HG03066 (cell line): Measurements from ENCODE around the gene MNT.
A peak's percentile ranks its signal among the peaks of the same experiment; 100 is the strongest.

ENCODE experiments used
- ATAC-seq: cut with Tn5 transposase; IDR thresholded peaks from one replicate; pipeline ENCODE4 v1.9.1; 2021; ENCODE audit warnings: low read depth; ENCODE audit not compliant: unreplicated experiment

MNT gene

DNA sequence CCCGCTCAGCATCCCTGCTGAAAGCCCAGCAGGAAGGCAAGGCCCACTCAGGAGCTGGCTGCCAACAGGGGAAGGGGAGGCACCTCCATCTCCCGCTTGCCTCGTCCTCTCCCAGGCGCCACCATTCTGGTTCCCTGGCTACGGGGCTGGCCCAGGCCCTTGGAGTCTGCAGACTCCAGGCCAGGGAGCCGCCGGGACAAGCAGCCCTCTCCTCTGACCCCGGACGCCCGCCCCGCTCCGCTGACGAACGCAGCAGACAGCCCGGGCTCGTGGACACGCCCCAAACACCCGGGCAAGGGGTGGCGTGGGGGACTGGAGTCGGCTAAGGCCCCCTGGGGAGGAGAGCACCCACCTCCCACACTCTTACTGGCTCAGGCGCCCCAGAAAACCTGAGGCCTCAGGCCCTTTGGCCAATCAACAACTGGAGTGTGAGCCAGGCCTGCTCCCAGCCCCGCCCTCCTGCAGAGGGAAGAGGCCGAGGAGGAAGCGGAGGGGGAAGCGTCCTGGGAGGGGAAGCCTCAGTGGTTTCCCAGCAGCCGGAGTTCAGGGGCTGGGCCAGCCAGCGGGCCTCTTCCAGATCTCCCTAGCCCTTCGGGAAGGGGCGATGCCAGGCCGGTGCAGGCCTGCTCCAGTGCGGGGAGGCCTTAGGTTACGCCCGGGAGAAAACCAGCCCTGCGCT lies 4.2 kb downstream of the MNT start:
- ATAC-seq = no peak

DNA sequence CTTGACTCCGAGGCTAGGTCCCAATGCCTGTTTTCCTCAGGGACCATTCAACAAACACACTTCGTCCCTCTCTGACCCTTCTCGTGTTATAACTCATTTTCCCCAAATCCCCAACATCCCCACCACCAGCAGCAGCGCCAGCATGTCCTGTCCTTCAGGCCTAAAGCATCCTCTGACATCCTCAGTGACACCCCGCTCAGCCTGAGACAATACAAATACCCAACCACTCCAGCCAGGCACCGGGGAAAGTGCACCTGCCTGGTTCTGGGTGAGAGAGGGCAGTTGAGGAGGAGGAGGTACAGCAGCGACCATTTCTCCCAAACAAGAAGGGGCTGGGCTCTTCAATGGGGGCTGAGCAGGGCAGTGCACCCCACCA lies 4.7 kb downstream of the MNT start:
- no peak for ATAC-seq

- ATAC-seq = no peak
Measured at GRCh38 chr17:2395258-2396181, 5.3 kb downstream of the MNT start.

DNA sequence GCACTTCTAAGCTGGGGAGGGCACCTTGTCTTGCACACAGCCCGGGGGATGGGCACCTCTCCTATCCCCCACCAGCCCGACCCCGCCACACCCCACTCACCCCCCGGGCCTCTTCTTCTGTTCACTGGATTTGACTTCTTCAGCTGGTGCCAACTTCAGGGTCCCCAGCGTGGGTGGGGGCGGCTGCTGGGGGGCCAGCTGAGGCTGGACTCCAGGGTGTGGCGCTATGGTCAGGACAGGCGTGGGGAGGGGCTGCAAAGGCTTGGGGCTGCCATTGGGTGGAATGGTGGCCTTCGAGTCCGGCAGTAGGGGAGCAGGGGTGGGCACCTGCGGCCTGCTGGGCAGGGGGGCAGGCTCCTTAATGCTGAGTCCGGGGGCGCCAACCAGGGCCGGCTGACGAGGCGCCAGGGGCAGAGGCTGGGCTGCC lies 6.1 kb downstream of the MNT start:
- no peak for ATAC-seq

GRCh38 chr17:2393954-2394749 lies 6.7 kb downstream of the MNT start:
- ATAC-seq = no peak

GRCh38 chr17:2393174-2393953 lies 7.5 kb downstream of the MNT start:
- peak; percentile 28 for ATAC-seq

DNA sequence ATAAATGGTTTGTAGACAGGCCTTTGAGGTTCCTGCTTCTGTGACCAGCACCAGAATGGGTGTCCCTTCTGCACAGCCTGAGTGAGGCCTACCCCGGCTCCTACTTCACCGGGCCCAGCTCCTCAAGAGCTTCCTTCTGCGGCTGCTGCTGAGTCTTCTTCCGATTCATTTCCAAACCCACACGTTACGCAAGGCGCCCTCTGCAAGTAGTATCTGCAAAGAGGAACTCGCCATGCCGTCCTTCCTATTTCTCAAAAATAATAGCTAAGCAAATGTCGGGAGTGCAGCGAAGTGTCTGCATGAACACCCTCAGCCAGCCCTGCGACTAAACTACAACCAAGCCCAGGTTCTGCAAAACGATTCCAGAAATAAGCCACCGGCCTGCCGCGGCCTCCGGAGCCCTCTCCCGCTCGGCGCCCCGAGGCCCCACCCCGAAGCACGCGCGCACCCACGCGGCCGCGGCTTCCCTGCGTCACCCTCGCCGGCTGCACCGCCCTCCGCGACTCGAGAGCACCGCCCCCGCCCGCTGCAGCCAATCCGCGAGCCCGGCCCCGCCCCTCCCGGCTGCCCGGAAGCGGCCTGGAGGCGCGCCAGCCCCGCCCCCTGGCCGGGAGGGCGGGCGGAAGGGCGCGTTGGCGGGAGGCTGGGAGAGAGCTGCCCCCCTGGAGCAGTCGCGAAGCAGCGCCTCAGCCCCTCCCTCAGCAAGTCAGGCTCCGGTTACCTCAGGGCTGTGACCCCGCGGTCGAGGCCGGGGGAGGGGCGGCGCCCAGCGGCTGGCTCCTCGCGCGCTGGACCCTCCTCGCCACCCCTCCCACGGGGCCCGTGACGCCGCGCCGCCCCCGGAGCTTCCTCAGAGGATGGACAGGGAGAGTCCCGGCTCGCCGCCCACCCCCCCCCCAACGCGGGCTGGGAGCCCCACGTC lies 8.3 kb downstream of the MNT start:
- ATAC-seq = peak; percentile 44

DNA sequence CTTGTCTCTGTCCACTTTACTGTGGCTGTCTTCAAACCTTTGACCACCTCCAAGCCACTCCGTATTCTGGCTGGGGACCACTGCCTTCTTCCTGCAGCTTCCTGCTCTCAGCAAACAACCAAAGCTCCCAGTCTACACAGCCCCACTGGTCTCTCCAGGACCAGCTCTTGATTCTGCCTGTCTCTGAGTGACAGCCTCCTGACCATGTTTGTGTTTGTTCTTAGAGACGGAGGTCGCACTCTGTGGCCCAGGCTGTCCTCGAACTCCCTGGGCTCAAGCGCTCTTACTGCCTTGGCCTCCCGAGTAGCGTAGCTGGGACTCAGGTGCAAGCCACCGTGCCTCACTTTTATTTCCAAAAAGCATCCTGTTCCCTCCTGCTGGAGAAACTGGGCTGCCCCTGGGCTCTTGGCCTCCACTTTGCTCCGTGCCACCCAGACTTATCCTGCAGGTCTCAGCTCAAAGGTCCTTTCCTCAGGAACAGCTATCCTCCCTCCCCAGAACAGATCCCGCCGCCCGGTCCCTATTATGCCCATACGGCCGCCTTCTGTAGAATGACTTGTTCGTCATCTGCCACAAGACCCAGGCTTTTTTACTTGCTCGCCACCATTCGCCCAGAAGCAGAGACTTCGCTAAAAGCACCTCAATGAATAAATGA lies 9.1 kb downstream of the MNT start:
- ATAC-seq = no peak

- no peak for ATAC-seq
Measured at GRCh38 chr17:2390199-2390836, 10.5 kb downstream of the MNT start.

- no peak for ATAC-seq
Measured at GRCh38 chr17:2388683-2389055, 12.2 kb downstream of the MNT start.

GRCh38 chr17:2388020-2388682 lies 12.7 kb downstream of the MNT start:
- ATAC-seq = no peak

DNA sequence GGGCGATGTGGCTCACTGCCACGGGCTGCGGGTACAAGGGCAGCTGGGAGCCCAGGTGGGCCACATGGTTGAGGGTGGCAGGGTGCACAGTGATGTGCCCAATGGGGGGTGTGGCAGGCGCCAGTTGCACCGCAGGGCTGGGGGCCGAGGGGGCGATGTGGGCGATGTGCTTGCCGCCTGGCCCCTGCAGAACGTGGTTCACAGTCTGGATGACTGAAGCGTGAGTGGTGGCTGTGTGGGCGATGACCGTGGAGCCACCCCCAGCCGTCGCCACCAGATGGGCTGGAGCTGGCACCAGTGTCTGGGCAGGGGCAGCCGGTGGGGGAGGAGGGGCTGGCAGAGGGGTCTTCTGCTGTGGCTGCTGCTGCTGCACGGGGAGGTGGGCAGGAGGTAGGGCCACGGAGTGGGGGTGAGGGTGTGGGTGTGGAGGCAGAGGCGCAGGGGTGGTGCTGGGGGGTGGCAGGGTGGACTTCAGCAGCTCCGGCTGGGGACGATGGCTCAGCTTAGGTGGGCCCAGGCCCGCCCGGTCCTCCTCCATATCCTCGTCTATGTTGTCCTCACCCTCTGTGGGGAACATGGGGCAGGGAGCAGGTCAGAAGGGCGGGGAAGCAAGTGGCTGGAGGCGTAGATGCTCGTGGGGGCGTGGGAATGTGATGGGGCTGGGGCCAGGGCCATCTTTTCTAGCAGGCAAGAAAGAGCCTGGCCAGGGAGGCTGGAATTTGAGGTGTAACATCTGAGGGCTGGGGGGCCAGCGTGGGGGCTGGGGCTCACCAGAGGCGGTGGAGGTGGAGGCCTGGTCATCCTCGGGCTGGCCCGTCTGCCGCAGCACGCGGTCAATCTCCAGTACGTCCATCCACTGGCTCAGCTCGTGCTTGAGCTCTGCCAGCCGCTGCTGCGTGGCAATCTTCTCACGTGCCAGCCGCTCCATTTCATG lies 13.5 kb downstream of the MNT start:
- ATAC-seq = no peak

- no peak for ATAC-seq
Measured at GRCh38 chr17:2386400-2387085, 14.3 kb downstream of the MNT start.

DNA sequence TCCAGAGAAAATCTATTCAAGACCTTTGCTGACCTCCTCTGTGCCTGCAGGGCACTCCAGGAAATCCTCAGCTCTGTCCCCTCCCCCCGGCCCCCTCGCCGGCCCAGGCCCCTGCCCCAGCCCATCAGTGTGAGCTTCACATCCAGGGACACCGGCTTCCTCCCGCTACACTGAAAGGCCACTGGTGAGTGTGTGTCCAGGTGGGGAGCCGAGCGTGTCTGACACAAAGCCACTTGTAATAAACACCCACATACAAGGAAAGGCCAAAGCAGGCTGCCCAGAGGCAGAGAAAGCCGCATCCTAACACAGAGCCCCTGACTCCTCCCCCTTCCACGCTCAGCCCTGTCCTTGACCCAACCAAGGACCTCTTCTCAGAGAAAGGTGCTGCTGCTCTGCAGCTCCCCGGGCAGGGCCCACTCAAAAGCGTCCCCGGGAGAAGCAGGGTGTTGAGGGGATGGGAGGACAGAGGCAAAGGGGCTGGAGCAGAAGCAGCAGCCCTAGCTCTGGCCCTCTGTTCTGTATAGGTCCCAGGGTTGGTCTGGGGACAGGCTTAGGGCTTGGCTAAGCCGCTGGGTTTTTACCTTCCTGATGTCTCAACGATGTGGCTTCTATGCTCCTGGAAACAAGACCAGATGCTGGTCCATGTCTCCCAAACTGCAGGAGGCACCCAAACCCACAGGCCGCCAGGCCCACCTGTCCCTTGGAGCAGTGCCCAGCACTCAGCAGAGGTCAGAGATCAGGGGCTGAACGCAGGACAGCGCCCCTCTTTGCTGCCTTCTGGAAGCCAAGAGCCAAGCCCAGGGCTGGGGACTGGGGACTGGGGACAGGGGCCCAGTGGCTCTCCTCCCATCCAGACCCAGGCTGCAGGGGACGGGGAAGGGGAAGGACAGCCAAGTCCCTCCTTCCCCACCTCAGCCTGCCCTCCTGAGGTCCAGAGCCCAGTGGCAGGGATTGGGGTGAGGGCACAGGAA lies 15.3 kb downstream of the MNT start:
- no peak for ATAC-seq
